Measurements from ENCODE around the gene CNTFR.
A peak's percentile ranks its signal among the peaks of the same experiment; 100 is the strongest.

The CNTFR gene

GRCh38 chr9:34637356-34638137, 48.0 kb upstream of the CNTFR start, which contains the start of gene SIGMAR1:
Gene SIGMAR1 (minus strand): TSS chr9:34637787. CDS start chr9:34637697, 90 bp downstream.
- H3K79me1 ChIP-seq (replicated peaks; ENCODE audit: low read length, poor library complexity, severe bottlenecking): peaks cover 22% of the 10 kb centered on the region
- peak within 1 kb of the TSS; percentile 35 for H2BK5ac ChIP-seq (ENCODE audit: low read depth, low read length, poor library complexity, severe bottlenecking)
- no peaks in the 10 kb centered on the region for H3K9me3 ChIP-seq (ENCODE audit: control insufficient read depth, low read length)
- H3K36me3 ChIP-seq (ENCODE audit: control insufficient read depth in 1 of 2, insufficient read depth in 2 of 2, low read depth in 1 of 2, low read length in 2 of 2): peaks cover 11 to 13% of the 10 kb centered on the region in 2 experiments
- H3K4me2 ChIP-seq (ENCODE audit: low read length, poor library complexity, severe bottlenecking): peak within 1 kb of the TSS; percentile 99
- 2% methylated on average over 74 of the region's 74 CpGs for WGBS
- peak within 1 kb of the TSS; percentile 85 to 88 for H3K4me3 ChIP-seq (ENCODE audit: insufficient read depth in 1 of 2, low read depth in 1 of 2, low read length in 2 of 2)
- H3K18ac ChIP-seq (ENCODE audit: low read depth in 1 of 2, low read length in 2 of 2): peak within 1 kb of the TSS; percentile 96 to 100
- H3K4me1 ChIP-seq (ENCODE audit: control insufficient read depth, insufficient read depth, low read depth, low read length): peaks cover 19% of the 10 kb centered on the region
- H3K9ac ChIP-seq (ENCODE audit: low read length): peak within 1 kb of the TSS; percentile 93
- H3K14ac ChIP-seq (ENCODE audit: low read length in 2 of 2): peak within 1 kb of the TSS; percentile 43 to 100
- peak within 1 kb of the TSS; percentile 30 for H2AK5ac ChIP-seq (ENCODE audit: low read length, severe bottlenecking)
- H2BK120ac ChIP-seq (ENCODE audit: low read depth, low read length): peak within 1 kb of the TSS; percentile 85
- peak within 1 kb of the TSS; percentile 88 to 99 for H3K4ac ChIP-seq (ENCODE audit: low read depth in 1 of 2, low read length in 2 of 2)
- peak within 1 kb of the TSS in 1 of 2 experiments; percentile 91 for H2BK12ac ChIP-seq (ENCODE audit: low read length in 2 of 2)
- H4K8ac ChIP-seq (ENCODE audit: low read length): peak within 1 kb of the TSS; percentile 99
- DNase-seq: peak; percentile 92
- peak within 1 kb of the TSS; percentile 51 to 97 for H3K23ac ChIP-seq (ENCODE audit: low read length in 2 of 2)
- H2BK15ac ChIP-seq (ENCODE audit: low read depth, poor library complexity, severe bottlenecking): peak within 1 kb of the TSS; percentile 63
- H3K27me3 ChIP-seq (ENCODE audit: control insufficient read depth in 1 of 2, insufficient read depth in 1 of 2, low read length in 2 of 2): no peaks in the 10 kb centered on the region
- peak within 1 kb of the TSS; percentile 99 for H2AFZ ChIP-seq (ENCODE audit: low read depth, low read length)
- H3K27ac ChIP-seq (ENCODE audit: low read length, poor library complexity, severe bottlenecking): peak within 1 kb of the TSS; percentile 26
- H4K91ac ChIP-seq (ENCODE audit: low read length): peak within 1 kb of the TSS; percentile 94

- Histone ChIP-seq H4K91ac (ENCODE audit: low read length) (peak overlapping the region; percentile 94), H3K14ac (ENCODE audit: low read length in 2 of 2) (peak overlapping the region; percentile 43 to 100), H2BK15ac (ENCODE audit: low read depth, poor library complexity, severe bottlenecking) (peak overlapping the region; percentile 57), H2AK5ac (ENCODE audit: low read length, severe bottlenecking) (peak overlapping the region; percentile 27), H2AFZ (ENCODE audit: low read depth, low read length) (peak overlapping the region; percentile 99), H3K4me2 (ENCODE audit: low read length, poor library complexity, severe bottlenecking) (peak overlapping the region; percentile 99), H3K9ac (ENCODE audit: low read length) (peak overlapping the region; percentile 93), H2BK120ac (ENCODE audit: low read depth, low read length) (no peak overlapping the region), H3K27me3 (ENCODE audit: control insufficient read depth in 1 of 2, insufficient read depth in 1 of 2, low read length in 2 of 2) (peaks cover 0 to 3% of the 10 kb centered on the region in 2 experiments), H2BK5ac (ENCODE audit: low read depth, low read length, poor library complexity, severe bottlenecking) (no peak overlapping the region), H3K4me3 (ENCODE audit: insufficient read depth in 1 of 2, low read depth in 1 of 2, low read length in 2 of 2) (peak overlapping the region; percentile 85 to 88), H3K27ac (ENCODE audit: low read length, poor library complexity, severe bottlenecking) (no peak overlapping the region), H4K8ac (ENCODE audit: low read length) (peak overlapping the region; percentile 99), H3K4me1 (ENCODE audit: control insufficient read depth, insufficient read depth, low read depth, low read length) (peaks cover 19% of the 10 kb centered on the region), H3K23ac (ENCODE audit: low read length in 2 of 2) (peak overlapping the region in 1 of 2 experiments; percentile 97), H2BK12ac (ENCODE audit: low read length in 2 of 2) (peak overlapping the region in 1 of 2 experiments; percentile 91), H3K4ac (ENCODE audit: low read depth in 1 of 2, low read length in 2 of 2) (peak overlapping the region; percentile 88 to 99), H3K79me1 (replicated peaks; ENCODE audit: low read length, poor library complexity, severe bottlenecking) (peaks cover 22% of the 10 kb centered on the region), H3K9me3 (ENCODE audit: control insufficient read depth, low read length) (no peaks in the 10 kb centered on the region), H3K36me3 (ENCODE audit: control insufficient read depth in 1 of 2, insufficient read depth in 2 of 2, low read depth in 1 of 2, low read length in 2 of 2) (peaks cover 11 to 13% of the 10 kb centered on the region in 2 experiments), H3K18ac (ENCODE audit: low read depth in 1 of 2, low read length in 2 of 2) (peak overlapping the region; percentile 95 to 100)
- 15% methylated on average over 19 of the region's 23 CpGs for WGBS
- DNase-seq: no peak
Measured at GRCh38 chr9:34636791-34637355, 47.3 kb upstream of the CNTFR start.

DNA sequence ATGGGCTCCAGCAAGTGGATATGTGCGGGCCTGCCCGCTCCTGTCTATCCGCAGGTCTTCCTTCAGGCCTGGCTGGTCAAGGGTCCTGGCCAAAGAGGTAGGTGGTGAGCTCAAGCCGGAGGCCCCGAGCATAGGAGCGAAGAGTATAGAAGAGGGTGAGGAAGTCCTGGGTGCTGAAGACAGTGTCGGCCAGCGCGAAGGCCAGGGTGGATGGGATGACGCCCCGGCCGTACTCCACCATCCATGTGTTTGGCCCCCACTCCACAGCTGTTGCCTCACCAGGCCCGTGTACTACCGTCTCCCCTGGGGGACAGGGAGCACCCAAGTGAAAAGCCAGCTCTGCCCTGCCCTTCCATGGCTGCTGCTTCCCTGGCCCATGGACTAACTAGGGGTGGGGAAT, 46.0 kb upstream of the CNTFR start:
- peaks cover 22% of the 10 kb centered on the region for H3K79me1 ChIP-seq (replicated peaks; ENCODE audit: low read length, poor library complexity, severe bottlenecking)
- no peak overlapping the region for H3K4me2 ChIP-seq (ENCODE audit: low read length, poor library complexity, severe bottlenecking)
- H3K36me3 ChIP-seq (ENCODE audit: control insufficient read depth in 1 of 2, insufficient read depth in 2 of 2, low read depth in 1 of 2, low read length in 2 of 2): peaks cover 11 to 13% of the 10 kb centered on the region in 2 experiments
- no peak overlapping the region for H2BK12ac ChIP-seq (ENCODE audit: low read length in 2 of 2)
- H3K14ac ChIP-seq (ENCODE audit: low read length in 2 of 2): peak overlapping the region in 1 of 2 experiments; percentile 90
- H2BK15ac ChIP-seq (ENCODE audit: low read depth, poor library complexity, severe bottlenecking): no peak overlapping the region
- DNase-seq: no peak
- no peak overlapping the region for H3K27ac ChIP-seq (ENCODE audit: low read length, poor library complexity, severe bottlenecking)
- no peaks in the 10 kb centered on the region for H3K9me3 ChIP-seq (ENCODE audit: control insufficient read depth, low read length)
- H3K23ac ChIP-seq (ENCODE audit: low read length in 2 of 2): peak overlapping the region in 1 of 2 experiments; percentile 34
- no peak overlapping the region for H2AK5ac ChIP-seq (ENCODE audit: low read length, severe bottlenecking)
- 96% methylated on average over 9 of the region's 14 CpGs for WGBS
- peak overlapping the region; percentile 66 for H4K8ac ChIP-seq (ENCODE audit: low read length)
- H3K4me3 ChIP-seq (ENCODE audit: insufficient read depth in 1 of 2, low read depth in 1 of 2, low read length in 2 of 2): peak overlapping the region; percentile 14 to 35
- H2BK120ac ChIP-seq (ENCODE audit: low read depth, low read length): no peak overlapping the region
- H3K4me1 ChIP-seq (ENCODE audit: control insufficient read depth, insufficient read depth, low read depth, low read length): peaks cover 19% of the 10 kb centered on the region
- H2BK5ac ChIP-seq (ENCODE audit: low read depth, low read length, poor library complexity, severe bottlenecking): no peak overlapping the region
- H3K27me3 ChIP-seq (ENCODE audit: control insufficient read depth in 1 of 2, insufficient read depth in 1 of 2, low read length in 2 of 2): peaks cover 5 to 11% of the 10 kb centered on the region in 2 experiments
- H4K91ac ChIP-seq (ENCODE audit: low read length): no peak overlapping the region
- no peak overlapping the region for H3K4ac ChIP-seq (ENCODE audit: low read depth in 1 of 2, low read length in 2 of 2)
- no peak overlapping the region for H2AFZ ChIP-seq (ENCODE audit: low read depth, low read length)
- peak overlapping the region; percentile 7 for H3K9ac ChIP-seq (ENCODE audit: low read length)
- no peak overlapping the region for H3K18ac ChIP-seq (ENCODE audit: low read depth in 1 of 2, low read length in 2 of 2)

Data from mesenchymal stem cell (in vitro differentiated cells and primary cell).